ENCODE measurements around the gene FKRP. TPM values are rescaled to one million over a fixed set of nuclear protein-coding genes. Genes with fewer than 3 reads are reported as not detected.

FKRP gene
- polyA plus RNA-seq, 2 of the 4 experiments (the other 2 are of a cell fraction) = 14.7 to 18.8 TPM

DNA sequence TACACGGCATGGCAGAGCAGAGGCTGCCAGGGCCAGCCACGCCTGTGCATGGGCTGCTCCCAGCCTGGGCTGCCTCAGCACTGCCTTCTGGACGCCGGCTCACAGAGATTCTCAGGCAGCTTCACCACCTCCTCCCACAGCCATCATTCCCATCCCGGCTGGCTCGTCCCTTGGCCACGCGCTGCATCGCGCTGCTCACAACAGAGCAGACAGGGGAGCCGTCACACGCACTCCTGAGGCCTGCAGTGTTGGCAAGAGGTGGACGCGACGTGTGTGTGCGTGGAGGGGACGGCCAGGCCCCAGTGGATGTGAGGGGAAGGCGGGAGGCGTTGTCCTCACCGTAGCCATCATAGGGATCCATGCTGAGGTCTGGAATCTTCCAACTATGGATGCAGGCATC is 21.4 kb upstream of the FKRP start (continued):
- TF ChIP-seq KDM5A (IDR thresholded peaks at IDR 0.05) (no peak), MAFK (IDR thresholded peaks at IDR 0.05; ENCODE audit: partially characterized antibody) (no peak), CHD4 (IDR thresholded peaks at IDR 0.05; ENCODE audit: borderline replicate concordance) (no peak)

DNA sequence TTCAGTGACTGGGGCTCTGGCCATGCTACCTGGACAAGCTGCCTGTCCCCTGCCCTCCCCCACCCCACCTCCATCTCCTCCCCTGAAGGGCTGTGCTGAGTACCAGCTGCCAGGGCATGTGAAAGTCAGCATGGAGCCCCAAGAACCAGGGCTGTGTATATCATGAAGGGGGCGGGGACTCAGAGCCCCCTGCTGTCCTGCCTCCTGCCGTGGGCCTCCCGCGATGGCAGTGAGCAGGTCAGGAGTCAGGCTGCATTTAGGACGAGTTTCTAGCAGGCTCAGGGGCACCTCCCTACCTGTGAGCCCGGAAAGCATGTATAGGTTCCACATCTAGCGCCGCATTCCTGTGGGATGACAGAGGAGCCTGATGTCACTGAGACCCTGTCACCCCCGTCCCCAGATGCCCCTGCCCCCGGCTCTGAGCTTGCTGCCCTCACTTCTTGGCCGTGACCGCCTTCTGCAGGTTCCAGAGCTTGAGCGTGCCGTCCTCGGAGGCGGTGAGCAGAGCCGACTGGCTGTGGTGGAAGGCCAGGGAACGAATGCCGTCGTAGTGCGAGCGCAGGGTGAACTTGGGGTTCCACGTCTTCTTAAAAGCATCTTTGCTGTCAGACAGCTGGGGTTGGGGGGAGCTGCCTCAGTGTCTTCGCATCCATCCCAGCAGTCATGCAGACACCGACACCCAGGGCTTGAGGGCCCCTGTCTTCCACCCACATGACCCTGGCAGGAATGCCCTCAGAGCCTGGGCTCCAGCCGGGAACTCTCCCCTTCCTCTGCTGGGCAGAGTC is 20.6 kb upstream of the FKRP start:
- CTCF ChIA-PET = interaction anchor here (0.7 to 12.9 kb wide), 8 partner anchors 11 to 115 kb away, joined by 3 to 205 read pairs (median 9); partner anchors contain the start of gene FKRP
- no peak overlapping the region for H3K27ac ChIP-seq
- no peak for DNase-seq (ENCODE audit: low read depth in 1 of 2, low spot score in 1 of 2)

DNA sequence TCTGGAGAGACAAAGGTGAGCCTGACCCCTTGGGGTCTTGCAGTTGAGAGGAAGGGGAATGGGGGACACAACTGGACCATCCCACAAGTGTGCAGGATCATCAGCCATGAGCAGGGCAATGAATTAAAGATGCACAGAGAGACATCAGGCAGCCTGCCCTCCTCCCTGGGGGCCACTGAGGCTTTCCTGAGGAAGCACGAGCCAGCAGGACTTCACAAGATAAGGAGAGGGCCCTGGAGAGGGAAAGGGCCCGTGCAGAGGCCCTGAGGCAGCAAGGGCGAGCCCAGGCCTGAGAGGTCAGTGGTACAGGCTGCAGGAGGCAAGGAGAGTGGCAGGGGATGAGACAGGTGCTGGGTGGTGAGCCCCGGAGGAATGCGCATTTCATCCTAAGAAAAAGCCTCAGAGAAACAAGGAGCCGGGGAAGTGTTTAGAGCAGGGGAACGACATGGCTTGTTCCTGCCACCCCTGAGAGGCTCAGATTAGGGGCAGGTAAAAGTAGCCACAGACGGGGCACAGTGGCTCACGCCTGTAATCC is 19.9 kb upstream of the FKRP start:
- Histone ChIP-seq H3K27ac (no peak overlapping the region), H3K9me3 (no peaks in the 10 kb centered on the region), H3K4me1 (peaks cover 11% of the 10 kb centered on the region; the same call in 2 of the 3 replicates), H3K4me2 (no peak overlapping the region), H3K4me3 (no peak overlapping the region)
- CTCF ChIA-PET = interaction anchor here (0.8 to 12.9 kb wide), 12 partner anchors 11 to 110 kb away, joined by 3 to 205 read pairs (median 36); partner anchors contain the start of genes DACT3, FKRP and PRKD2
- TF ChIP-seq, protein P1, sequence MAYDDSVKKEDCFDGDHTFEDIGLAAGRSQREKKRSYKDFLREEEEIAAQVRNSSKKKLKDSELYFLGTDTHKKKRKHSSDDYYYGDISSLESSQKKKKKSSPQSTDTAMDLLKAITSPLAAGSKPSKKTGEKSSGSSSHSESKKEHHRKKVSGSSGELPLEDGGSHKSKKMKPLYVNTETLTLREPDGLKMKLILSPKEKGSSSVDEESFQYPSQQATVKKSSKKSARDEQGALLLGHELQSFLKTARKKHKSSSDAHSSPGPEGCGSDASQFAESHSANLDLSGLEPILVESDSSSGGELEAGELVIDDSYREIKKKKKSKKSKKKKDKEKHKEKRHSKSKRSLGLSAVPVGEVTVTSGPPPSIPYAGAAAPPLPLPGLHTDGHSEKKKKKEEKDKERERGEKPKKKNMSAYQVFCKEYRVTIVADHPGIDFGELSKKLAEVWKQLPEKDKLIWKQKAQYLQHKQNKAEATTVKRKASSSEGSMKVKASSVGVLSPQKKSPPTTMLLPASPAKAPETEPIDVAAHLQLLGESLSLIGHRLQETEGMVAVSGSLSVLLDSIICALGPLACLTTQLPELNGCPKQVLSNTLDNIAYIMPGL (CRISPR knock-in tag; IDR thresholded peaks at IDR 0.05; ENCODE audit: borderline replicate concordance) = no peak
- no peak for TF ChIP-seq SMC3 (IDR thresholded peaks at IDR 0.05)
- 89% methylated on average over 9 of the region's 9 CpGs for WGBS (ENCODE audit: missing lambda C conversion rate)
- FAIRE-seq (no peak), ATAC-seq (no peak), DNase-seq (ENCODE audit: low read depth in 1 of 2, low spot score in 1 of 2) (no peak)
- POLR2A ChIA-PET = no interaction called here

More for the DNA sequence above, 20.6 kb upstream of the FKRP start:
- Histone ChIP-seq H3K4me1 (peaks cover 8% of the 10 kb centered on the region; the same call in 1 of the 3 replicates), H3K4me2 (no peak overlapping the region), H3K9me3 (no peaks in the 10 kb centered on the region), H3K4me3 (no peak overlapping the region)
- POLR2A ChIA-PET = no interaction called here
- ATAC-seq (no peak), FAIRE-seq (no peak)
- 89% methylated on average over 23 of the region's 26 CpGs for WGBS (ENCODE audit: missing lambda C conversion rate)
- no peak for TF ChIP-seq CBX2 (IDR thresholded peaks at IDR 0.05; ENCODE audit: borderline replicate concordance, low read depth)
- no peak for TF ChIP-seq ZFP36 (IDR thresholded peaks at IDR 0.05; ENCODE audit: borderline replicate concordance, partially characterized antibody)

DNA sequence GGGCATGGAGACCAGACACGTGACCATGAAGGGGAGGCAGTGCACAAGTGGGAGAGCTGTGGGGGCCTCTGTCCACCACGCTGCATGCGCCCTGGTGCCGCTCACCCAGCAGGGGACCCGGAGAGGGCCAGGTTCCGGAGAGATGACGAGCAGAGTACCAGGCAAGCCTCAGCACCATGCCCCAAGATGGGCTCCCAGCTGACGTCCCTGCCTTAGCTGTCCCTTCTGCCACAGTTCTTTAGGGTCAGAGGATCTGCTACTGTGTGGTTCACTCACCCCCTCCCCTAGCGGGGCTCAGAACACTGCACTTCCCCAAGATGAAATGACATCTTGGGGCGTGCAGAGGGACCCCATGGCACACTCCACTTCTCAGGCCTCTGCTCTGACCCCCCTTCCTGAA is 19.3 kb upstream of the FKRP start:
- DNase-seq (ENCODE audit: low read depth in 1 of 2, low spot score in 1 of 2) (no peak), FAIRE-seq (no peak)
- 93% methylated on average over 10 of the region's 10 CpGs for WGBS (ENCODE audit: missing lambda C conversion rate)

DNA sequence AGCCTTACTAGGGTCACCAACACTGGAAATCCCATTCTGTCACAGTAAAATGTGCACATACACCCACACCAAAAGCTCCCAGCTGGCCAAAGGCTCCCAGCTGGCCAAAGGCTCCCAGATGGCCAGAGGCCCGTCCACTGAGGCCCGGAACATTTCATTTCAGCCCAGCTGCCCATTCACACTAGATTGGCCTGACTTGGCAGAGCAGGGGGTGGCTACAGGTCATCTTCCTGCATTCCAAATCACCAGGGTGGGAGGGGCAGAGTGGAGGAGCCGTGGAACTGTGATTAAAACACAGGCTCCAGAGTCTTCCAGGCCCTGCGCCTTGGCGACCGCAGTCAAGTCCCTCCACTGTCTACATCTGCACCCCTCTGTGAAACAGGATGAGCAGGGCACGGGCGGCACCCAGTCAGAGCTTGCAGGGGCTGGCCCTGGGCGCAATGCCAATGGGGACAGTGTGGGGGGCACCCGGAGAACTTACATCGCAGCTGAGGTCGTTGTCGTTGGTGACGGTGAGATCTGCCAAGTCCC is 18.8 kb upstream of the FKRP start:
- ChIA-PET POLR2A (no interaction called here), CTCF (interaction anchor here (0.5 to 12.9 kb wide), 17 partner anchors 7 to 356 kb away, joined by 3 to 205 read pairs (median 11); partner anchors contain the start of genes DACT3, FKRP and PRKD2)
- H3K9me3 ChIP-seq = no peaks in the 10 kb centered on the region
- FAIRE-seq = no peak
- H3K4me2 ChIP-seq = no peak overlapping the region
- ATAC-seq = no peak
- peaks cover 22% of the 10 kb centered on the region for H3K4me1 ChIP-seq
- DNase-seq (ENCODE audit: low read depth in 1 of 2, low spot score in 1 of 2) = no peak
- H3K4me3 ChIP-seq = no peak overlapping the region
- H3K27ac ChIP-seq = no peak overlapping the region
- WGBS (ENCODE audit: missing lambda C conversion rate) = 91% methylated on average over 14 of the region's 14 CpGs
- TF ChIP-seq KDM5A (IDR thresholded peaks at IDR 0.05) = no peak
- TF ChIP-seq, protein P2, sequence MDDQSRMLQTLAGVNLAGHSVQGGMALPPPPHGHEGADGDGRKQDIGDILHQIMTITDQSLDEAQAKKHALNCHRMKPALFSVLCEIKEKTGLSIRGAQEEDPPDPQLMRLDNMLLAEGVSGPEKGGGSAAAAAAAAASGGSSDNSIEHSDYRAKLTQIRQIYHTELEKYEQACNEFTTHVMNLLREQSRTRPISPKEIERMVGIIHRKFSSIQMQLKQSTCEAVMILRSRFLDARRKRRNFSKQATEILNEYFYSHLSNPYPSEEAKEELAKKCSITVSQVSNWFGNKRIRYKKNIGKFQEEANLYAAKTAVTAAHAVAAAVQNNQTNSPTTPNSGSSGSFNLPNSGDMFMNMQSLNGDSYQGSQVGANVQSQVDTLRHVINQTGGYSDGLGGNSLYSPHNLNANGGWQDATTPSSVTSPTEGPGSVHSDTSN (IDR thresholded peaks at IDR 0.05) = no peak
- TF ChIP-seq, protein P3, sequence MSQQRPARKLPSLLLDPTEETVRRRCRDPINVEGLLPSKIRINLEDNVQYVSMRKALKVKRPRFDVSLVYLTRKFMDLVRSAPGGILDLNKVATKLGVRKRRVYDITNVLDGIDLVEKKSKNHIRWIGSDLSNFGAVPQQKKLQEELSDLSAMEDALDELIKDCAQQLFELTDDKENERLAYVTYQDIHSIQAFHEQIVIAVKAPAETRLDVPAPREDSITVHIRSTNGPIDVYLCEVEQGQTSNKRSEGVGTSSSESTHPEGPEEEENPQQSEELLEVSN (IDR thresholded peaks at IDR 0.05; ENCODE audit: borderline replicate concordance, low read depth) = no peak
- TF ChIP-seq PHF8 (IDR thresholded peaks at IDR 0.05; ENCODE audit: borderline replicate concordance, low read depth) = no peak
- no peak for TF ChIP-seq NPAS2 (CRISPR knock-in tag; IDR thresholded peaks at IDR 0.05; ENCODE audit: borderline replicate concordance)
- TF ChIP-seq BHLHE40 (IDR thresholded peaks at IDR 0.05; ENCODE audit: low read depth, low read length) = no peak
- TF ChIP-seq EP300 (IDR thresholded peaks at IDR 0.05) = no peak
- no peak for TF ChIP-seq HOXB13 (CRISPR knock-in tag; IDR thresholded peaks at IDR 0.05; ENCODE audit: low read depth)
- TF ChIP-seq MYC (IDR thresholded peaks at IDR 0.05; ENCODE audit: borderline replicate concordance, low read length) = no peak
- no peak for TF ChIP-seq RAD21 (conservative IDR thresholded peaks at IDR 0.05 in 1 of 2, IDR thresholded peaks at IDR 0.05 in 1 of 2)
- TF ChIP-seq POLR2AphosphoS2 (conservative IDR thresholded peaks at IDR 0.05; ENCODE audit: low read length) = no peak
- no peak for TF ChIP-seq GATA3 (IDR thresholded peaks at IDR 0.05; ENCODE audit: borderline replicate concordance)
- no peak for TF ChIP-seq ZC3H11A (IDR thresholded peaks at IDR 0.05)
- TF ChIP-seq CEBPB (IDR thresholded peaks at IDR 0.05) = no peak
- TF ChIP-seq KDM1A (IDR thresholded peaks at IDR 0.05; ENCODE audit: low read depth) = no peak
- TF ChIP-seq MAFK (IDR thresholded peaks at IDR 0.05; ENCODE audit: partially characterized antibody) = no peak
- TF ChIP-seq HEYL (CRISPR knock-in tag; IDR thresholded peaks at IDR 0.05) = no peak

More for the DNA sequence above, 19.3 kb upstream of the FKRP start:
- Histone ChIP-seq H3K4me3 (no peak overlapping the region), H3K27ac (no peak overlapping the region), H3K4me2 (no peak overlapping the region), H3K9me3 (no peaks in the 10 kb centered on the region), H3K4me1 (peaks cover 17% of the 10 kb centered on the region)
- CTCF ChIA-PET = interaction anchor here (0.5 to 12.9 kb wide), 12 partner anchors 7 to 330 kb away, joined by 3 to 205 read pairs (median 56); partner anchors contain the start of genes DACT3, FKRP and PRKD2
- TF ChIP-seq HDAC2 (IDR thresholded peaks at IDR 0.05) (no peak), CBX2 (IDR thresholded peaks at IDR 0.05; ENCODE audit: borderline replicate concordance, low read depth) (no peak), TFCP2L1 (CRISPR knock-in tag; IDR thresholded peaks at IDR 0.05) (no peak)
- no peak for ATAC-seq
- POLR2A ChIA-PET = no interaction called here

Measured in A549 (cell line).